Erythroblast (primary cell): Measurements from ENCODE around the gene PI3.

ENCODE experiments used
- GATA1 ChIP-seq: IDR thresholded peaks from 2 replicates; pipeline ENCODE4 v1.6.1; 2011; ENCODE audit warnings: low read depth, mild to moderate bottlenecking, control low read depth, low read length, moderate library complexity
- POLR2A ChIP-seq: IDR thresholded peaks from 2 replicates; pipeline ENCODE4 v1.6.1; 2011; ENCODE audit warnings: mild to moderate bottlenecking, low read length

- no peak for TF ChIP-seq POLR2A
- TF ChIP-seq GATA1, result no peak
These were observed 36.0 kb upstream of the PI3 start for GRCh38 chr20:45138561-45139300.
